Epithelial cell of esophagus (primary cell): Measurements from ENCODE around the gene ATXN2L.
A peak's percentile ranks its signal among the peaks of the same experiment; 100 is the strongest.
"Not testable (repeated sequence)": the region's sequence is repeated elsewhere in the genome, so short reads cannot be mapped to it uniquely, and the experiment has no call there.

Experiments
- DNase-seq: peaks from one replicate; pipeline ENCODE4 v3.0.0; 2010; ENCODE audit warnings: low read depth
- H3K4me3 ChIP-seq: 2 replicates; pipeline ENCODE4 v1.5.1; 2011; ENCODE audit warnings: mild to moderate bottlenecking, low read length, control low read depth
- CTCF ChIP-seq: IDR thresholded peaks from 2 replicates; pipeline ENCODE4 v1.5.1; 2011; ENCODE audit warnings: low read depth, mild to moderate bottlenecking, low read length, control low read depth, inconsistent platforms; ENCODE audit not compliant: insufficient read depth; ENCODE audit errors: missing control alignments

The ATXN2L gene

GRCh38 chr16:28822520-28823290, at the start of gene ATXN2L:
Gene ATXN2L, plus strand, starts transcription at chr16:28822999. Its CDS starts 261 bp downstream, at chr16:28823260.
- no peak for TF ChIP-seq CTCF
- DNase-seq: peak; percentile 97
- H3K4me3 ChIP-seq: peak within 1 kb of the TSS; percentile 62

- not testable (repeated sequence) for DNase-seq, H3K4me3 ChIP-seq
These were observed 41.1 kb upstream of the ATXN2L start for GRCh38 chr16:28781697-28782096.

GRCh38 chr16:28782357-28782756, 40.4 kb upstream of the ATXN2L start:
- not testable (repeated sequence) for DNase-seq

GRCh38 chr16:28802235-28803019, 20.4 kb upstream of the ATXN2L start:
- H3K4me3 ChIP-seq: not testable (repeated sequence)
- peak; percentile 51 for TF ChIP-seq CTCF
- peak; percentile 83 for DNase-seq

More at GRCh38 chr16:28782357-28782756, 40.4 kb upstream of the ATXN2L start:
- not testable (repeated sequence) for H3K4me3 ChIP-seq

- H3K4me3 ChIP-seq, DNase-seq: not testable (repeated sequence)
These were observed 15.2 kb upstream of the ATXN2L start for GRCh38 chr16:28807445-28808120.

GRCh38 chr16:28820016-28820415, 2.8 kb upstream of the ATXN2L start:
- no peak for TF ChIP-seq CTCF
- no peak overlapping the region for H3K4me3 ChIP-seq
- no peak for DNase-seq

- not testable (repeated sequence) for H3K4me3 ChIP-seq, DNase-seq
These were observed 2.3 kb upstream of the ATXN2L start for GRCh38 chr16:28820546-28820945.

- no peak for TF ChIP-seq CTCF
- no peak for DNase-seq
- H3K4me3 ChIP-seq: peak overlapping the region; percentile 62
These were observed 802 bp upstream of the ATXN2L start for GRCh38 chr16:28821874-28822519.
